Ishikawa (cell line): ENCODE results near the gene RPS6KA1.

Experiments used
- CEBPB ChIP-seq: IDR thresholded peaks from 2 replicates; pipeline ENCODE4 v1.6.1; 2012
- CREB1 ChIP-seq: IDR thresholded peaks from 2 replicates; pipeline ENCODE4 v1.6.1; 2012; ENCODE audit warnings: low read depth
- EGR1 ChIP-seq: IDR thresholded peaks from 2 replicates; pipeline ENCODE4 v1.6.1; 2012
- EP300 ChIP-seq: IDR thresholded peaks from 2 replicates; pipeline ENCODE4 v1.6.1; 2012; ENCODE audit warnings: borderline replicate concordance
- FOXM1 ChIP-seq: IDR thresholded peaks from 2 replicates; pipeline ENCODE4 v1.6.1; 2012; ENCODE audit warnings: low read depth, borderline replicate concordance
- NFIC ChIP-seq: IDR thresholded peaks from 2 replicates; pipeline ENCODE4 v1.6.1; 2012
- RAD21 ChIP-seq: IDR thresholded peaks from 2 replicates; pipeline ENCODE4 v1.6.1; 2012; ENCODE audit warnings: low read depth
- TAF1 ChIP-seq: IDR thresholded peaks from 2 replicates; pipeline ENCODE4 v1.6.1; 2012; ENCODE audit warnings: low read depth, mild to moderate bottlenecking
- TCF12 ChIP-seq: IDR thresholded peaks from 2 replicates; pipeline ENCODE4 v1.6.1; 2012; ENCODE audit warnings: low read depth
- TEAD4 ChIP-seq: IDR thresholded peaks from 2 replicates; pipeline ENCODE4 v1.6.1; 2012
- YY1 ChIP-seq: IDR thresholded peaks from 2 replicates; pipeline ENCODE4 v1.6.1; 2012; ENCODE audit warnings: low read depth
- ZBTB7A ChIP-seq: IDR thresholded peaks from 2 replicates; pipeline ENCODE4 v1.6.1; 2012; ENCODE audit warnings: low read depth
- TF ChIP-seq, protein P1 (sequence below): IDR thresholded peaks from 2 replicates; pipeline ENCODE4 v1.6.1; 2012; ENCODE audit warnings: low read depth, mild to moderate bottlenecking
- TF ChIP-seq, protein P2 (sequence below): IDR thresholded peaks from 2 replicates; pipeline ENCODE4 v1.6.1; 2012
- TF ChIP-seq, protein P3 (sequence below): IDR thresholded peaks from 2 replicates; pipeline ENCODE4 v1.6.1; 2012

Gene RPS6KA1

GRCh38 chr1:26616881-26617280 lies 87.3 kb downstream of the RPS6KA1 start:
- TF ChIP-seq EGR1, result no peak
- TF ChIP-seq CEBPB, result no peak
- no peak for TF ChIP-seq TAF1
- no peak for TF ChIP-seq CREB1
- TF ChIP-seq ZBTB7A, result no peak
- TF ChIP-seq, protein P1, sequence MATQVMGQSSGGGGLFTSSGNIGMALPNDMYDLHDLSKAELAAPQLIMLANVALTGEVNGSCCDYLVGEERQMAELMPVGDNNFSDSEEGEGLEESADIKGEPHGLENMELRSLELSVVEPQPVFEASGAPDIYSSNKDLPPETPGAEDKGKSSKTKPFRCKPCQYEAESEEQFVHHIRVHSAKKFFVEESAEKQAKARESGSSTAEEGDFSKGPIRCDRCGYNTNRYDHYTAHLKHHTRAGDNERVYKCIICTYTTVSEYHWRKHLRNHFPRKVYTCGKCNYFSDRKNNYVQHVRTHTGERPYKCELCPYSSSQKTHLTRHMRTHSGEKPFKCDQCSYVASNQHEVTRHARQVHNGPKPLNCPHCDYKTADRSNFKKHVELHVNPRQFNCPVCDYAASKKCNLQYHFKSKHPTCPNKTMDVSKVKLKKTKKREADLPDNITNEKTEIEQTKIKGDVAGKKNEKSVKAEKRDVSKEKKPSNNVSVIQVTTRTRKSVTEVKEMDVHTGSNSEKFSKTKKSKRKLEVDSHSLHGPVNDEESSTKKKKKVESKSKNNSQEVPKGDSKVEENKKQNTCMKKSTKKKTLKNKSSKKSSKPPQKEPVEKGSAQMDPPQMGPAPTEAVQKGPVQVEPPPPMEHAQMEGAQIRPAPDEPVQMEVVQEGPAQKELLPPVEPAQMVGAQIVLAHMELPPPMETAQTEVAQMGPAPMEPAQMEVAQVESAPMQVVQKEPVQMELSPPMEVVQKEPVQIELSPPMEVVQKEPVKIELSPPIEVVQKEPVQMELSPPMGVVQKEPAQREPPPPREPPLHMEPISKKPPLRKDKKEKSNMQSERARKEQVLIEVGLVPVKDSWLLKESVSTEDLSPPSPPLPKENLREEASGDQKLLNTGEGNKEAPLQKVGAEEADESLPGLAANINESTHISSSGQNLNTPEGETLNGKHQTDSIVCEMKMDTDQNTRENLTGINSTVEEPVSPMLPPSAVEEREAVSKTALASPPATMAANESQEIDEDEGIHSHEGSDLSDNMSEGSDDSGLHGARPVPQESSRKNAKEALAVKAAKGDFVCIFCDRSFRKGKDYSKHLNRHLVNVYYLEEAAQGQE, result no peak
- TF ChIP-seq FOXM1, result no peak
- TF ChIP-seq, protein P2, sequence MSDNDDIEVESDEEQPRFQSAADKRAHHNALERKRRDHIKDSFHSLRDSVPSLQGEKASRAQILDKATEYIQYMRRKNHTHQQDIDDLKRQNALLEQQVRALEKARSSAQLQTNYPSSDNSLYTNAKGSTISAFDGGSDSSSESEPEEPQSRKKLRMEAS, result no peak
- TF ChIP-seq TEAD4, result no peak
- TF ChIP-seq NFIC, result no peak
- TF ChIP-seq RAD21, result no peak
- no peak for TF ChIP-seq YY1

DNA sequence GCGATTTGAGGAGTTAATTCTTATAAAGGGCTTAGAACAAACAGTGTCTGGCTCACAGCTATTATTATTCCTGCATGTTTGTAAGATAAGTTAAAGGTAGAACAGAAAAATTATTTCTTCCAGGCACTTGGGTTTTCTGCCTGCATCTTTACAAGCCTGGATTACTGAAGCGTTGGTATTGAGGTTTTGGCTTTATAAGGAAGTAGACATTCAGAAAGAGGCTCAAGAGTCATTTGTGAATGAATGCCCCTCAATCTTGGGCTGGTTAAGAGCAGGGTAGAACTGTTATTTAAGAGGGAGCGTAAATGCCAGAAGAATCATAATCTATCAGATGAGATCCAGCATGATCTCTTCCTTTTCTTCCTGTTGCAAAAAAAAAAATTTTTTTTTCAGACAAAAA lies 89.0 kb downstream of the RPS6KA1 start:
- TF ChIP-seq TAF1 (no peak), EGR1 (no peak), FOXM1 (no peak), CREB1 (no peak), NFIC (no peak), RAD21 (no peak), TEAD4 (no peak), TCF12 (no peak), YY1 (no peak), ZBTB7A (no peak), CEBPB (no peak), EP300 (no peak)
- TF ChIP-seq, protein P3, sequence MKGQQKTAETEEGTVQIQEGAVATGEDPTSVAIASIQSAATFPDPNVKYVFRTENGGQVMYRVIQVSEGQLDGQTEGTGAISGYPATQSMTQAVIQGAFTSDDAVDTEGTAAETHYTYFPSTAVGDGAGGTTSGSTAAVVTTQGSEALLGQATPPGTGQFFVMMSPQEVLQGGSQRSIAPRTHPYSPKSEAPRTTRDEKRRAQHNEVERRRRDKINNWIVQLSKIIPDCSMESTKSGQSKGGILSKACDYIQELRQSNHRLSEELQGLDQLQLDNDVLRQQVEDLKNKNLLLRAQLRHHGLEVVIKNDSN, result no peak
- TF ChIP-seq, protein P1, result no peak
